Midbrain (tissue), 1 donor: ENCODE results near the gene KCNH1.
"Not testable (repeated sequence)": the region's sequence is repeated elsewhere in the genome, so short reads cannot be mapped to it uniquely, and the experiment has no call there.

Experiments used
- DNase-seq: peaks from one replicate; lab custom pipeline; 2025; lab: John Stamatoyannopoulos, UW

KCNH1 gene

GRCh38 chr1:210684466-210685294 lies 449.3 kb downstream of the KCNH1 start:
- DNase-seq: no peak

GRCh38 chr1:210683403-210684047 lies 450.4 kb downstream of the KCNH1 start:
- no peak for DNase-seq

- no peak for DNase-seq
Observed at GRCh38 chr1:210681158-210681557, 452.8 kb downstream of the KCNH1 start.

GRCh38 chr1:210678306-210678705 lies 455.6 kb downstream of the KCNH1 start:
- no peak for DNase-seq

GRCh38 chr1:210677533-210677932 lies 456.4 kb downstream of the KCNH1 start:
- no peak for DNase-seq

GRCh38 chr1:210676539-210676938 lies 457.4 kb downstream of the KCNH1 start:
- DNase-seq: no peak

GRCh38 chr1:210674151-210674550 lies 459.8 kb downstream of the KCNH1 start:
- DNase-seq: no peak

GRCh38 chr1:210669951-210670350 lies 464.0 kb downstream of the KCNH1 start:
- DNase-seq: no peak

GRCh38 chr1:210663730-210664573 lies 470.0 kb downstream of the KCNH1 start:
- DNase-seq: no peak

- DNase-seq: no peak
Observed at GRCh38 chr1:210662291-210663050, 471.5 kb downstream of the KCNH1 start.

GRCh38 chr1:210661520-210661919 lies 472.4 kb downstream of the KCNH1 start:
- not testable (repeated sequence) for DNase-seq

GRCh38 chr1:210657806-210658205 lies 476.1 kb downstream of the KCNH1 start:
- DNase-seq: no peak

- DNase-seq: no peak
Observed at GRCh38 chr1:210655511-210655910, 478.4 kb downstream of the KCNH1 start.

GRCh38 chr1:210654176-210654981 lies 479.6 kb downstream of the KCNH1 start:
- DNase-seq: no peak

GRCh38 chr1:210653771-210654170 lies 480.2 kb downstream of the KCNH1 start:
- no peak for DNase-seq

GRCh38 chr1:210652329-210652954 lies 481.5 kb downstream of the KCNH1 start:
- DNase-seq: no peak

GRCh38 chr1:210650403-210650802 lies 483.5 kb downstream of the KCNH1 start:
- no peak for DNase-seq

- no peak for DNase-seq
Observed at GRCh38 chr1:210648588-210649269, 485.2 kb downstream of the KCNH1 start.

- DNase-seq: no peak
Observed at GRCh38 chr1:210647406-210648333, 486.3 kb downstream of the KCNH1 start.
